C4-2B (cell line): Measurements from ENCODE around the gene FBXW9.

Experiments used
- H3K27ac ChIP-seq: fragments of 450-650 bp; 2 replicates; pipeline ENCODE4 v1.5.1; 2017
- CTCF ChIP-seq: fragments of 450-650 bp; conservative IDR thresholded peaks from 2 replicates; pipeline ENCODE4 v1.5.1; 2017; ENCODE audit warnings: mild to moderate bottlenecking
- ZFX ChIP-seq: fragments of 450-650 bp; IDR thresholded peaks from 2 replicates; pipeline ENCODE4 v1.6.1; 2017

Gene FBXW9

GRCh38 chr19:12695997-12696365 lies 450 bp downstream of the FBXW9 start:
- H3K27ac ChIP-seq: peak overlapping the region; percentile 59
- TF ChIP-seq CTCF (no peak), ZFX (no peak)

GRCh38 chr19:12695514-12695913 lies 917 bp downstream of the FBXW9 start:
- H3K27ac ChIP-seq: peak overlapping the region; percentile 59
- TF ChIP-seq CTCF (no peak), ZFX (no peak)

- TF ChIP-seq CTCF (no peak), ZFX (no peak)
- H3K27ac ChIP-seq: no peak overlapping the region
Measured at GRCh38 chr19:12695096-12695495, 1.3 kb downstream of the FBXW9 start.

- H3K27ac ChIP-seq: no peak overlapping the region
- no peak for TF ChIP-seq CTCF
- no peak for TF ChIP-seq ZFX
Measured at GRCh38 chr19:12694641-12695040, 1.8 kb downstream of the FBXW9 start.

GRCh38 chr19:12692960-12693359 lies 3.5 kb downstream of the FBXW9 start:
- H3K27ac ChIP-seq: no peak overlapping the region
- TF ChIP-seq CTCF (no peak), ZFX (no peak)

- TF ChIP-seq ZFX (no peak), CTCF (no peak)
- no peak overlapping the region for H3K27ac ChIP-seq
Measured at GRCh38 chr19:12689581-12690216, 6.7 kb downstream of the FBXW9 start.

GRCh38 chr19:12689012-12689411 lies 7.4 kb downstream of the FBXW9 start:
- H3K27ac ChIP-seq: no peak overlapping the region
- TF ChIP-seq CTCF: no peak
- TF ChIP-seq ZFX: no peak
